GM19463 (cell line): ENCODE results near the gene OR51G1.
"Not testable (repeated sequence)": the region's sequence is repeated elsewhere in the genome, so short reads cannot be mapped to it uniquely, and the experiment has no call there.

ENCODE experiments used
- ATAC-seq: cut with Tn5 transposase; IDR thresholded peaks from one replicate; pipeline ENCODE4 v1.9.1; 2021; ENCODE audit warnings: mild to moderate bottlenecking, moderate library complexity; ENCODE audit not compliant: unreplicated experiment

The OR51G1 gene

DNA sequence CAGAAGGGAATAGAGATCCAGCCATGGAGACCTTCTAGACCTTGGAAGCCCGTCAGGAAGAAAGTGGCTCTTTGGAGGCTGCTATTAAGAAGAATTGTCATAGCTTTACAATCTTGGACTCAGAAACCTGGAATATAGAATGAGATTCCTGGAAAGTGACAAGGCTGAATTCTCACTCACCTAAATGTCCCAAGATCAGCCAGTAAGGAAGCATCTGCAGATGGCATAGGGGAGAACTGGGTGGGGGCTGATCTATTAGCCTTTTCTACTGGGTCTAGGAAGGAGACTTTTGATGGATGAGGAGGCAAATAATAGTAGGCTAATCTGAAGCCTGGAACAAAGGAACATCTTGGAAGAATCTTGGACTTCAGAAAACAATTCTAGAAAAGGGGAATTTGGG lies at the start of gene OR51G1:
Gene OR51G1, minus strand, starts transcription at position 101 of the 400 bp plus-strand sequence. Its CDS starts 0 bp downstream, at position 101.
- ATAC-seq, result no peak

DNA sequence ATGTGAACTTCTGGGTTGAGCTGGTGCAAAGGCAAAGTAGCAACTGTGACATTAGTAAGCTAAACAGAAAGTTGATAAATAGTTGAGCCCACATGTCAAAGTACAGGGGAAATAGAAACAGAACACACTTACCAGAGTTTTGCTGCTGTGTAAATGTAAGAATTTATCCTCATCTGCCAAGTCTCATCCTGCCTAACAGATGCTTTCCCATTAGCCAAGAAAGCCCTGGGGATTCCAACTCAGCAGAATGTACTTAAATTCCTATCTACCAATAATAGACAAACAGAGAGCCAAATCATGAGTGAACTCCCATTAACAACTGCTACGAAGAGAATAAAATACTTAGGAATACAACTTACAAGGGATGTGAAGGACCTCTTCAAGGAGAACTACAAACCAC lies 38.7 kb upstream of the OR51G1 start:
- ATAC-seq, result no peak

DNA sequence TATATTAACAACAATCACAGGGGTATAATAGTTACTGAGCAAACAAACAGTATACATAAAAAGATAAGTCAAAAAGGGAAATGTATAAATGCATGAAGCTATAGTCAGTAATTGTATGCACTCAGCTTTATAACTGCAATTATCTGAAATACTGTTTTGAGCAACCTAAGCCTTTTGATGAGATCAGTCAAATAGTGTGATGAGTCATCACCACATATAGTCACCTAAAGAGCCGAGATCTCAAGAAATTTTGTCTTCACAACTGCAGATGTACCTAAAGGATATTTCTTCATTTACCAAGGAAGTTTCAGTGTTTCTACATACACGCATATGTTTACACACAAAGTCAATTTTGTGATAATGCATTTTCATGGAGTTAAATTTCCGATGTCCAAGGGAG lies 36.7 kb upstream of the OR51G1 start:
- no peak for ATAC-seq

DNA sequence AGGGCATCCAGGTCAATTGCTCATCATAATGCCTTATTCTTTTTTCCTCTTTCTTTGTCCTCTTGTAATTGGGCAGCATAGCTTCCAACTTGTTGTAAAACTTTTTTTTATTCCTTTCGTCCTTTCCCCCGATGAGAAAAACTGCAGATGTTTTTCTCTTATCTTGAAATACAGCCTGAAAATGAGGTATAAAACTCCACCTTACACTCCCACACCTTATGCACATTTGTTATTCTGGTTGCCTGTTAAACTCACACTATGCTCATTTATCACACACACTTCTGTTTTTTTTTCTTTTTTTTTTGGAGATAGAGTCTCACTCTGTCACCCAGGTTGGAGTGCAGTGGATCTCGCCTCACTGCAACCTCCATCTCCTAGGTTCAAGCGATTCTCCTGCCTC lies 33.3 kb upstream of the OR51G1 start:
- ATAC-seq, result no peak

GRCh38 chr11:4955613-4956012 lies 31.5 kb upstream of the OR51G1 start, which contains the start of gene OR51A2:
Gene OR51A2 (minus strand): TSS chr11:4955713. CDS start chr11:4955713, 0 bp downstream.
- not testable (repeated sequence) for ATAC-seq

GRCh38 chr11:4947505-4947904 lies 23.4 kb upstream of the OR51G1 start, which contains the start of gene OR51A4:
Gene OR51A4 (minus strand): TSS chr11:4947605. CDS start chr11:4947100, 505 bp downstream.
- no peak for ATAC-seq

GRCh38 chr11:4936745-4937144 lies 12.6 kb upstream of the OR51G1 start:
- ATAC-seq, result no peak

GRCh38 chr11:4932751-4933150 lies 8.6 kb upstream of the OR51G1 start:
- ATAC-seq, result no peak

DNA sequence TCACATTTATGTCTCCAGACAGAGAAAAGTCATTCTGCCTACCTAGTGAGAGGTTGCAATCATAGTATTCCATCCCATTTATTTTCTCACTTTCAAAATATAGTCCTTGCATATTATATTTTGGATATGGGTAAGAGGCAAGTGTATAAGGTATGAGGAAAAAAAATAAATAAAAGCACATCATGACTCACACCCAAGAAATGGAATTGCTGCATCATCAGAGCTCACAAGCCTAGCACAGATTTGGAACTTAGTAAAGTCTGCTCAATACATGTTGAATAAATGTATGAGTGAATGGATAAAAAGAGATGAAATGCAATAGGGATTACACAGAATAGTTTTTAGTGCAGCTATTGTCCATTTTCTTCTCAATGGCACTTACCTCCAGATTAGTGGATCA lies 2.5 kb upstream of the OR51G1 start:
- ATAC-seq, result no peak

- no peak for ATAC-seq
Observed at GRCh38 chr11:4922304-4922703, 1.8 kb downstream of the OR51G1 start.

- no peak for ATAC-seq
Observed at GRCh38 chr11:4921796-4922195, 2.3 kb downstream of the OR51G1 start.

GRCh38 chr11:4919250-4919649 lies 4.9 kb downstream of the OR51G1 start, which contains the start of gene OR51G2:
Gene OR51G2 (minus strand): TSS chr11:4919350. CDS start chr11:4915663, 3,687 bp downstream.
- ATAC-seq, result no peak

DNA sequence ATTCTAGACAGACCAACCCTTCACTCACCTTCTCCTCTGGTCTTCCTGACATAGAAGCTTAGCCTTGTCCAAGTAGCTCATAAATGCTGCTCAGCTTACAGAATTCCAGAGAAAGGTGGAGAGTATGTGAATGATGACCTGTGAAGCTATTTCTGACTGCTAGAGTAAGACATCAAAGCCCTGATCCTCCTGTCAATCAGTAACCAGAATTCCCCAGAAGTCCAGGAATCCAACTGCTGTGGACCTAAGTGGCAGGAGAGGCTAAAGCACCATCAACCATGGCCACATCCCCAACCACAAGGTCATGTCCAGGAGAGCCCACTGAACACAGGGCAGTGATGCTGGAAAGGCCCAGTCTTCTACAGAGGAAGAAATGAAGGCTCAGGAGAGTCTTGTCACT lies 7.6 kb downstream of the OR51G1 start:
- no peak for ATAC-seq

DNA sequence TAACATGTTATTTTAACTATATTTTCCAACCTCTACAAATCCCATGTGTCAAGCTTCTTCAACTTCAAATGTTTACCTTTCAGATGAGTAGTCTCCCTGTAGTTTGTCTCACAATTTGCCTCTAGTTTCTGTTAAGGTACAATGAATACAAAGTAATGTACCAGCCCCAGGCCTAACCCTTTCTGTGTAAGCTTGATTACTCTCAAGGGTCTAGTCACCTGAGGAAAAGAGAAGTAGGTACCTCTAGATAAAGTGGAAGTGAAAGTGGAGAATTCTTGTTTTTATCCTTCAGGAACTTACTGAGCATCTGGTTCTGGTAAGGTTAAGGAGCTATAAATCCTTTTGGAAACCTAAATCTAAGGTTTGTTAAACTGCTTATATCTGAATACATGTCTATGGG lies 20.7 kb downstream of the OR51G1 start, which contains the start of gene OR51A7:
Gene OR51A7, plus strand, starts transcription at position 300 of the 400 bp plus-strand sequence. CDS start 3,587 bp downstream, outside the sequence.
- ATAC-seq, result no peak

- no peak for ATAC-seq
Observed at GRCh38 chr11:4891996-4892640, 32.0 kb downstream of the OR51G1 start.

DNA sequence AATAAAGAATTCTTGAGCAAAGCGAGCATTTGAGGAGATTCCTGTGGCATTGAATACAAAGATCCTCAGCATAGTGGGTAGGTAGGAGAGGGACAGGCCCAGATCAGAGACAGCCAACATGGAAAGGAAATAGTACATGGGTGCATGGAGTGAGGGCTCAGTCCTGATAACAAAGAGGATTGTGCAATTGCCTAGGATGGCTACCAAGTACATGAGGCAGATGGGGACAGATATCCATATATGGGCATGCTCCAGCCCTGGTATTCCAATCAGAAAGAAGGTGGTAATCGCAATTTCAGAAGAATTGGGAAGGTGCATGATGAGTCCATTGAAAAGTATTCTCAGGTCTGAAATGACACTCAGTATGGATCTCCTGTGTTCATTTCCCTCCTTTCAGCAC lies 33.9 kb downstream of the OR51G1 start:
- ATAC-seq, result no peak

DNA sequence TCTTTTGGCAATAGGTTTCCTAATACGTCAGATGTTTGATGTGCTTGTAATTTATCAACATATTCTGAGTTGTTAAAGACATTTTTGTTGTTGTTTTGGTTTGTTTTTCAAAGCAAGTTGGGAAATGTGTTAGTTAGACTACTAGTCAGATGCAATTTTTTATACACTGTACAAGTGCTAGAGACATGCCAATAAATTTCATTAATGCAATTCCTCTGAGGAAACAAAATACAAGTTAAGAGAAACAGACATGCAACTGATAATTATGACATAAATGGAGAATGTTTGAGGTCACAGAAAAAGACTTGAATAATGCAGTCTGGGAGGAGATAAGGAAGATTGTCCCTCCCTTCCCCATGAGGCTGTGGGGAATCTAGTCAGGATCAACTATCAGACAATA lies 36.5 kb downstream of the OR51G1 start:
- no peak for ATAC-seq

- no peak for ATAC-seq
Observed at GRCh38 chr11:4886186-4886585, 38.0 kb downstream of the OR51G1 start.

DNA sequence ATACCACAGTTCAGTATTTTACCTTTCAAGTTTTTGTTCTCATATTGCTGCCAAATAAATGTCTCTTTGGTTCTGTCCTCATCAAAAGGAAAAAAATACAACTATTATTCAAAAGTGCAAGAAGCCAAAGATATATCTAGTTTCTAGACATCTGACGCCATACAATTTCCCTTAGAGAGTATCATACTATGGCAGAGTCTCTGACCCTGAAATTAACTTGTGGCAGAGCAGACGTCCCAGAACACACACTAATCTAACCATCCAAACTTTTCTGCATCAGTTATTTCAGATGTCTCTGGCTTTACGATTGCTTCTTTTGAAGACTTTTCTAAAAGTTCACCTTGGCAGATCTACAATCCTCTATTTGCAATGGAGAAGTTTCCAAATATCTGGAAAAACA lies 39.8 kb downstream of the OR51G1 start:
- no peak for ATAC-seq

DNA sequence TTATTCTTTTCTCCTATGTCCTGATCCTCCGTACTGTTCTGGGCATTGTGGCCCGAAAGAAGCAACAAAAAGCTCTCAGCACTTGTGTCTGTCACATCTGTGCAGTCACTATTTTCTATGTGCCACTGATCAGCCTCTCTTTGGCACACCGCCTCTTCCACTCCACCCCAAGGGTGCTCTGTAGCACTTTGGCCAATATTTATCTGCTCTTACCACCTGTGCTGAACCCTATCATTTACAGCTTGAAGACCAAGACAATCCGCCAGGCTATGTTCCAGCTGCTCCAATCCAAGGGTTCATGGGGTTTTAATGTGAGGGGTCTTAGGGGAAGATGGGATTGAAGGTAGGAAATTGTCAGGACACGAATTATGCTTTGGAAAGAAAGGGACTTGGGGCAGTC lies 41.6 kb downstream of the OR51G1 start:
- no peak for ATAC-seq

GRCh38 chr11:4881860-4882500 lies 42.2 kb downstream of the OR51G1 start, which contains the start of gene OR51T1:
Gene OR51T1 (plus strand): TSS chr11:4881900. CDS start chr11:4881900, 0 bp downstream.
- ATAC-seq, result no peak

GRCh38 chr11:4881188-4881587 lies 43.0 kb downstream of the OR51G1 start:
- no peak for ATAC-seq
